Measurements from ENCODE around the gene ZFAND2B.

Gene ZFAND2B

GRCh38 chr2:219246559-219246958 lies 40.0 kb downstream of the ZFAND2B start:
- H3K9ac ChIP-seq (ENCODE audit: low read length) = no peak overlapping the region
- TF ChIP-seq CTCF (IDR thresholded peaks at IDR 0.05; ENCODE audit: low read depth, low read length) (no peak), EZH2phosphoT487 (IDR thresholded peaks at IDR 0.05; ENCODE audit: low read depth) (no peak)
- peaks cover 37% of the 10 kb centered on the region for H3K4me1 ChIP-seq (ENCODE audit: low read length)

GRCh38 chr2:219247678-219248642 lies 41.4 kb downstream of the ZFAND2B start:
- no peaks in the 10 kb centered on the region for H3K27me3 ChIP-seq (ENCODE audit: low read depth, low read length)
- H2AFZ ChIP-seq (ENCODE audit: low read depth, low read length) = no peak overlapping the region
- TF ChIP-seq CTCF (IDR thresholded peaks at IDR 0.05; ENCODE audit: low read depth, low read length) (no peak), EZH2phosphoT487 (IDR thresholded peaks at IDR 0.05; ENCODE audit: low read depth) (no peak)
- peaks cover 31% of the 10 kb centered on the region for H3K79me2 ChIP-seq (ENCODE audit: low read length)
- H3K36me3 ChIP-seq (replicated peaks; ENCODE audit: low read depth, low read length) = peaks cover 18% of the 10 kb centered on the region
- no peak overlapping the region for H3K9ac ChIP-seq (ENCODE audit: low read length)
- no peak overlapping the region for H3K4me3 ChIP-seq (ENCODE audit: low read length)
- H3K27ac ChIP-seq (ENCODE audit: low read length) = no peak overlapping the region
- H3K4me1 ChIP-seq (ENCODE audit: low read length) = peaks cover 46% of the 10 kb centered on the region
- no peaks in the 10 kb centered on the region for H4K20me1 ChIP-seq (ENCODE audit: insufficient read depth, low read length)
- H3K9me3 ChIP-seq (ENCODE audit: insufficient read depth, low read length) = no peaks in the 10 kb centered on the region
- no peak overlapping the region for H3K4me2 ChIP-seq (ENCODE audit: low read length)

More at GRCh38 chr2:219246559-219246958, 40.0 kb downstream of the ZFAND2B start:
- Histone ChIP-seq H3K27me3 (ENCODE audit: low read depth, low read length) (no peaks in the 10 kb centered on the region), H3K4me3 (ENCODE audit: low read length) (no peak overlapping the region), H3K79me2 (ENCODE audit: low read length) (peaks cover 18% of the 10 kb centered on the region), H3K27ac (ENCODE audit: low read length) (no peak overlapping the region), H3K36me3 (replicated peaks; ENCODE audit: low read depth, low read length) (peaks cover 13% of the 10 kb centered on the region), H3K4me2 (ENCODE audit: low read length) (no peak overlapping the region), H4K20me1 (ENCODE audit: insufficient read depth, low read length) (no peaks in the 10 kb centered on the region), H2AFZ (ENCODE audit: low read depth, low read length) (no peak overlapping the region), H3K9me3 (ENCODE audit: insufficient read depth, low read length) (no peaks in the 10 kb centered on the region)

GRCh38 chr2:219248845-219249202 lies 42.2 kb downstream of the ZFAND2B start:
- Histone ChIP-seq H2AFZ (ENCODE audit: low read depth, low read length) (no peak overlapping the region), H3K9ac (ENCODE audit: low read length) (peak overlapping the region; percentile 62; the same call in 1 of the 2 replicates), H3K4me1 (ENCODE audit: low read length) (peaks cover 46% of the 10 kb centered on the region), H3K27ac (ENCODE audit: low read length) (peak overlapping the region; percentile 94), H4K20me1 (ENCODE audit: insufficient read depth, low read length) (no peaks in the 10 kb centered on the region), H3K9me3 (ENCODE audit: insufficient read depth, low read length) (no peaks in the 10 kb centered on the region), H3K4me2 (ENCODE audit: low read length) (peak overlapping the region; percentile 94), H3K4me3 (ENCODE audit: low read length) (peak overlapping the region; percentile 70), H3K36me3 (replicated peaks; ENCODE audit: low read depth, low read length) (peaks cover 18% of the 10 kb centered on the region), H3K27me3 (ENCODE audit: low read depth, low read length) (no peaks in the 10 kb centered on the region), H3K79me2 (ENCODE audit: low read length) (peaks cover 38% of the 10 kb centered on the region)
- TF ChIP-seq CTCF (IDR thresholded peaks at IDR 0.05; ENCODE audit: low read depth, low read length) (no peak), EZH2phosphoT487 (IDR thresholded peaks at IDR 0.05; ENCODE audit: low read depth) (no peak)

GRCh38 chr2:219249203-219249980 lies 42.8 kb downstream of the ZFAND2B start:
- TF ChIP-seq CTCF (IDR thresholded peaks at IDR 0.05; ENCODE audit: low read depth, low read length) = no peak
- TF ChIP-seq EZH2phosphoT487 (IDR thresholded peaks at IDR 0.05; ENCODE audit: low read depth) = no peak

More at GRCh38 chr2:219249203-219249980, 42.8 kb downstream of the ZFAND2B start:
- Histone ChIP-seq H2AFZ (ENCODE audit: low read depth, low read length) (no peak overlapping the region), H3K27ac (ENCODE audit: low read length) (peak overlapping the region; percentile 94), H3K4me3 (ENCODE audit: low read length) (peak overlapping the region; percentile 70), H3K9me3 (ENCODE audit: insufficient read depth, low read length) (no peaks in the 10 kb centered on the region), H3K4me1 (ENCODE audit: low read length) (peaks cover 44% of the 10 kb centered on the region), H3K4me2 (ENCODE audit: low read length) (peak overlapping the region; percentile 94), H4K20me1 (ENCODE audit: insufficient read depth, low read length) (no peaks in the 10 kb centered on the region), H3K79me2 (ENCODE audit: low read length) (peaks cover 38% of the 10 kb centered on the region), H3K27me3 (ENCODE audit: low read depth, low read length) (no peaks in the 10 kb centered on the region), H3K9ac (ENCODE audit: low read length) (peak overlapping the region; percentile 62), H3K36me3 (replicated peaks; ENCODE audit: low read depth, low read length) (peaks cover 18% of the 10 kb centered on the region)

All from OCI-LY3 (cell line).